Brain microvascular endothelial cell (primary cell): ENCODE data around the gene EFNB2.

ENCODE experiments used
- DNase-seq: peaks from one replicate; pipeline ENCODE4 v3.0.0-alpha.2; 2020
- H3K27ac ChIP-seq: fragments of 250-450 bp; sonication (Bioruptor Pico); 2 replicates; pipeline ENCODE4 v1.5.1; 2020; ENCODE audit warnings: mild to moderate bottlenecking, moderate library complexity
- H3K27me3 ChIP-seq: fragments of 250-450 bp; sonication (Bioruptor Pico); replicated peaks from 2 replicates; pipeline ENCODE4 v1.5.1; 2020; ENCODE audit warnings: mild to moderate bottlenecking
- H3K36me3 ChIP-seq: fragments of 250-450 bp; sonication (Bioruptor Pico); replicated peaks from 2 replicates; pipeline ENCODE4 v1.5.1; 2020; ENCODE audit warnings: mild to moderate bottlenecking
- H3K4me3 ChIP-seq: 2 replicates; pipeline ENCODE4 v1.5.1; 2011; ENCODE audit warnings: low read depth, mild to moderate bottlenecking, control low read depth, low read length, moderate library complexity
- CTCF ChIP-seq: IDR thresholded peaks from 2 replicates; pipeline ENCODE4 v1.5.1; 2011; ENCODE audit warnings: low read depth, mild to moderate bottlenecking, moderate library complexity, low read length, control low read depth, inconsistent platforms; ENCODE audit errors: missing control alignments
- in situ Hi-C: cut with HindIII; loops from 2 replicates; pipeline ENCODE4 v1.10.0; 2017; ENCODE audit warnings: low sequenced_read_pairs, low pct_ligation_motif_present

Gene EFNB2

GRCh38 chr13:106450991-106451390 is 84.5 kb downstream of the EFNB2 start:
- H3K27me3 ChIP-seq, result no peaks in the 10 kb centered on the region
- no peaks in the 10 kb centered on the region for H3K36me3 ChIP-seq
- no peak overlapping the region for H3K4me3 ChIP-seq
- in situ Hi-C loops, result no loop called here
- no peak for DNase-seq
- no peak for TF ChIP-seq CTCF
- no peak overlapping the region for H3K27ac ChIP-seq

DNA sequence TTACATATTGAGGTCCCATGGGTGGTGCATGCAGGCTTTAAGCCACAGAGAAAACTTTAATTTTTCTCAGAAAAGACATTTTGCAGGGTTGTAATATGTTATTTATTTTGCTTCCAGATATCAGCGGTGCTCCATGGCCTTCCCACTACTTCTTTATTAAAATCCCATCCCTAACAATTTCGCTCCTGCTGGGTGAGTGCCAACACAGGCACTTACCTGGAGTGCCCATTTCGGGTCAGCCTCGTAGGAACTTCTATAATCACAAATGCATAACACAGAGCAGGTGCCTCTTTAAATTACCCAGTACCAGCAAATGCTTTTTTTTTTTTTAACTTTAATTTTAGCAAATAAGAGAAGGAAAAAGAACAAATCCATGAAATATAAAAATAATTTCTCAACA is 86.4 kb downstream of the EFNB2 start:
- no peak overlapping the region for H3K27ac ChIP-seq
- no peaks in the 10 kb centered on the region for H3K36me3 ChIP-seq
- no peak for TF ChIP-seq CTCF

GRCh38 chr13:106445996-106446395 is 89.5 kb downstream of the EFNB2 start:
- no peak for TF ChIP-seq CTCF

More for the DNA sequence above, 86.4 kb downstream of the EFNB2 start:
- in situ Hi-C loops, result no loop called here
- no peak for DNase-seq
- Histone ChIP-seq H3K4me3 (no peak overlapping the region), H3K27me3 (no peaks in the 10 kb centered on the region)

GRCh38 chr13:106443607-106444322 is 91.7 kb downstream of the EFNB2 start:
- in situ Hi-C loops, result no loop called here

More at GRCh38 chr13:106445996-106446395, 89.5 kb downstream of the EFNB2 start:
- H3K36me3 ChIP-seq, result no peaks in the 10 kb centered on the region
- peak; percentile 57 for DNase-seq
- in situ Hi-C loops, result no loop called here
- H3K27me3 ChIP-seq, result no peaks in the 10 kb centered on the region
- no peak overlapping the region for H3K27ac ChIP-seq
- H3K4me3 ChIP-seq, result no peak overlapping the region

GRCh38 chr13:106440866-106441265 is 94.6 kb downstream of the EFNB2 start:
- H3K4me3 ChIP-seq, result no peak overlapping the region
- no peaks in the 10 kb centered on the region for H3K27me3 ChIP-seq
- no peak overlapping the region for H3K27ac ChIP-seq
- H3K36me3 ChIP-seq, result no peaks in the 10 kb centered on the region
- in situ Hi-C loops, result no loop called here
- TF ChIP-seq CTCF, result no peak
- DNase-seq, result peak; percentile 2

More at GRCh38 chr13:106443607-106444322, 91.7 kb downstream of the EFNB2 start:
- Histone ChIP-seq H3K27ac (no peak overlapping the region), H3K4me3 (no peak overlapping the region), H3K36me3 (no peaks in the 10 kb centered on the region), H3K27me3 (no peaks in the 10 kb centered on the region)
- TF ChIP-seq CTCF, result no peak
- DNase-seq, result no peak
